CD4-positive, alpha-beta T cell (primary cell): ENCODE measurements around the gene LMF1. TPM values are rescaled to one million over a fixed set of nuclear protein-coding genes. Genes with fewer than 3 reads are reported as not detected.

Experiments
- ATAC-seq: fragments of 200-7000 bp; cut with Tn5 transposase; one replicate; pipeline ENCODE4 v1.10.0; 2022; ENCODE audit warnings: mild to moderate bottlenecking; ENCODE audit not compliant: poor library complexity
- CTCF ChIA-PET: fragments of 350-600 bp; sonication (Branson Sonifier 250); formaldehyde crosslinking; loops from one replicate; lab custom pipeline; 2021; ENCODE audit warnings: antibody characterized with exemption, inconsistent platforms; lab: Charles Lee
- POLR2A ChIA-PET: fragments of 350-600 bp; sonication (Branson Sonifier 250); formaldehyde crosslinking; loops from one replicate; lab custom pipeline; 2021; ENCODE audit warnings: antibody characterized with exemption, inconsistent platforms; lab: Charles Lee
- DNase-seq, 14 experiments: peaks; one replicate each; pipeline ENCODE4 v3.0.0-alpha.2; 2013 to 2020; ENCODE audit warnings: mixed read lengths in 2 of 14
- H3K27ac ChIP-seq, 2 donors: one replicate each; pipeline versions ENCODE4 v1.5.1 to v1.7.0; 2013; ENCODE audit warnings: low read length in 2 of 2, low read depth in 1 of 2, mild to moderate bottlenecking in 1 of 2
- H3K27me3 ChIP-seq, 2 experiments: 1 replicate in 1 of 2; 2 replicates in 1 of 2; pipeline versions ENCODE4 v1.6.1 to v1.7.0; 2013; ENCODE audit warnings: low read length in 2 of 2, control low read depth in 1 of 2, mild to moderate bottlenecking in 1 of 2, moderate library complexity in 1 of 2; ENCODE audit not compliant: insufficient read depth in 2 of 2, control insufficient read depth in 1 of 2
- H3K36me3 ChIP-seq: one replicate; pipeline ENCODE4 v1.6.1; 2013; ENCODE audit warnings: low read length, control low read depth; ENCODE audit not compliant: insufficient read depth
- H3K4me1 ChIP-seq: one replicate; pipeline ENCODE4 v1.6.1; 2013; ENCODE audit warnings: low read length, control low read depth; ENCODE audit not compliant: insufficient read depth
- H3K4me3 ChIP-seq: one replicate; pipeline ENCODE4 v1.5.1; 2013; ENCODE audit warnings: mild to moderate bottlenecking, low read length, moderate library complexity
- H3K9me3 ChIP-seq, 2 experiments: 1 replicate in 1 of 2; 2 replicates in 1 of 2; pipeline versions ENCODE4 v1.6.1 to v1.7.0; 2013; ENCODE audit warnings: low read length in 2 of 2, mild to moderate bottlenecking in 2 of 2, control low read depth in 1 of 2, moderate library complexity in 1 of 2; ENCODE audit not compliant: control insufficient read depth in 1 of 2, insufficient read depth in 1 of 2
- H3K27ac Mint-ChIP-seq: one replicate; pipeline ENCODE4 v1.8.0; 2020; ENCODE audit warnings: mixed read lengths
- H3K27me3 Mint-ChIP-seq: one replicate; pipeline ENCODE4 v1.8.0; 2021; ENCODE audit warnings: mixed read lengths
- H3K36me3 Mint-ChIP-seq: one replicate; pipeline ENCODE4 v1.8.0; 2021; ENCODE audit warnings: low read depth, mixed read lengths
- H3K4me1 Mint-ChIP-seq: one replicate; pipeline ENCODE4 v1.8.0; 2021; ENCODE audit warnings: low read depth, mixed read lengths
- H3K4me3 Mint-ChIP-seq: one replicate; pipeline ENCODE4 v1.8.0; 2020; ENCODE audit warnings: mild to moderate bottlenecking, mixed read lengths
- H3K9me3 Mint-ChIP-seq: one replicate; pipeline ENCODE4 v1.8.0; 2020; ENCODE audit warnings: mixed read lengths
- CTCF ChIP-seq: fragments of 200-600 bp; IDR thresholded peaks from one replicate; pipeline ENCODE4 v1.8.0; 2022; ENCODE audit warnings: antibody characterized with exemption, mild to moderate bottlenecking
- intact Hi-C, 2 experiments: fragments of 100-400 bp; cut with DNase I in 1 of 2; cut with micrococcal nuclease in 1 of 2; formaldehyde crosslinking; loops; one replicate each; pipeline versions ENCODE4 v1.15.1 to v1.9.0; 2023 to 2025; cut with DNase I, micrococcal nuclease
- total RNA-seq, 174 experiments: library from RNA in 2 of 174; stranded (reverse) in 2 of 174; gene quantifications; one replicate each; pipeline ENCODE4 v1.2.3 and lab custom pipeline; 2021 to 2026

LMF1 gene
- total RNA-seq, 2 experiments from 2014 or later, result 26.8 to 27.6 TPM

GRCh38 chr16:970386-970765 is 408 bp downstream of the LMF1 start:
- DNase-seq (no peak), ATAC-seq (peak; percentile 34)
- H3K4me3 ChIP-seq, result peak overlapping the region; percentile 66
- no peak for TF ChIP-seq CTCF
- ChIA-PET POLR2A (interaction anchor here (1.0 to 1.5 kb wide), 2 partner anchors 11 to 27 kb away, joined by 6 read pairs; partner anchors contain the start of gene SOX8), CTCF (no interaction called here)
- H3K27me3 ChIP-seq, result no peaks in the 10 kb centered on the region
- H3K4me1 Mint-ChIP-seq, result peaks cover 32% of the 10 kb centered on the region
- peak overlapping the region; percentile 44 to 53 for H3K27ac ChIP-seq
- peaks cover 30% of the 10 kb centered on the region for H3K4me1 ChIP-seq
- no peaks in the 10 kb centered on the region for H3K9me3 Mint-ChIP-seq
- H3K36me3 Mint-ChIP-seq, result peaks cover 24% of the 10 kb centered on the region
- H3K27me3 Mint-ChIP-seq, result no peaks in the 10 kb centered on the region
- peak overlapping the region; percentile 86 for H3K4me3 Mint-ChIP-seq
- no peak overlapping the region for H3K27ac Mint-ChIP-seq
- intact Hi-C loops, result loop anchor here in 1 of 2 experiments (1.0 to 5.0 kb wide), 3 partner anchors 163 to 182 kb away; partner anchors contain the start of genes CACNA1H, CHTF18 and RPUSD1
- H3K36me3 ChIP-seq, result peaks cover 14% of the 10 kb centered on the region
- H3K9me3 ChIP-seq, result peaks cover 0 to 9% of the 10 kb centered on the region in 2 experiments

GRCh38 chr16:969508-970385 is 1.0 kb downstream of the LMF1 start:
- peaks cover 30% of the 10 kb centered on the region for H3K36me3 Mint-ChIP-seq
- Histone ChIP-seq H3K27me3 (no peaks in the 10 kb centered on the region), H3K36me3 (peaks cover 14% of the 10 kb centered on the region), H3K4me3 (peak overlapping the region; percentile 66), H3K27ac (peak overlapping the region in 1 of 2 donors; percentile 53), H3K9me3 (peaks cover 0 to 9% of the 10 kb centered on the region in 2 experiments), H3K4me1 (peaks cover 37% of the 10 kb centered on the region)
- H3K27me3 Mint-ChIP-seq, result no peaks in the 10 kb centered on the region
- ChIA-PET POLR2A (interaction anchor here (1.0 to 1.5 kb wide), 2 partner anchors 12 to 28 kb away, joined by 6 read pairs; partner anchors contain the start of gene SOX8), CTCF (no interaction called here)
- peaks cover 39% of the 10 kb centered on the region for H3K4me1 Mint-ChIP-seq
- TF ChIP-seq CTCF, result no peak
- ATAC-seq (no peak), DNase-seq (no peak)
- intact Hi-C loops, result loop anchor here in 1 of 2 experiments (1.0 to 5.0 kb wide), 3 partner anchors 162 to 183 kb away; partner anchors contain the start of genes CACNA1H, CHTF18 and RPUSD1
- peak overlapping the region; percentile 86 for H3K4me3 Mint-ChIP-seq
- H3K9me3 Mint-ChIP-seq, result no peaks in the 10 kb centered on the region
- peak overlapping the region; percentile 20 for H3K27ac Mint-ChIP-seq

GRCh38 chr16:968620-969019 is 2.2 kb downstream of the LMF1 start:
- H3K4me1 ChIP-seq, result peaks cover 44% of the 10 kb centered on the region
- H3K36me3 ChIP-seq, result peaks cover 14% of the 10 kb centered on the region
- H3K27me3 Mint-ChIP-seq, result no peaks in the 10 kb centered on the region
- peaks cover 50% of the 10 kb centered on the region for H3K4me1 Mint-ChIP-seq
- peak overlapping the region; percentile 86 for H3K4me3 Mint-ChIP-seq
- peaks cover 0 to 9% of the 10 kb centered on the region in 2 experiments for H3K9me3 ChIP-seq
- H3K27ac ChIP-seq, result no peak overlapping the region
- ATAC-seq (no peak), DNase-seq (no peak)
- no peaks in the 10 kb centered on the region for H3K9me3 Mint-ChIP-seq
- intact Hi-C loops, result no loop called here
- H3K36me3 Mint-ChIP-seq, result peaks cover 35% of the 10 kb centered on the region
- peak overlapping the region; percentile 63 for H3K27ac Mint-ChIP-seq
- no peak for TF ChIP-seq CTCF
- ChIA-PET CTCF (interaction anchor here (0.6 kb wide), 1 partner anchor 61 kb away, joined by 3 read pairs; no protein-coding TSS in a partner anchor), POLR2A (interaction anchor here (1.2 to 1.5 kb wide), 2 partner anchors 13 to 29 kb away, joined by 4 to 6 read pairs; partner anchors contain the start of gene SOX8)
- no peak overlapping the region for H3K4me3 ChIP-seq
- H3K27me3 ChIP-seq, result no peaks in the 10 kb centered on the region
